Retinal pigment epithelial cell (primary cell): ENCODE data around the gene PLIN3.
"Not testable (repeated sequence)": the region's sequence is repeated elsewhere in the genome, so short reads cannot be mapped to it uniquely, and the experiment has no call there.

Source experiments
- DNase-seq: peaks from one replicate; pipeline ENCODE4 v3.0.0-alpha.2; 2010; ENCODE audit warnings: low read depth
- H3K4me3 ChIP-seq: 2 replicates; pipeline ENCODE4 v1.5.1; 2011; ENCODE audit warnings: mild to moderate bottlenecking, low read length, control low read depth, moderate library complexity
- CTCF ChIP-seq: conservative IDR thresholded peaks from 2 replicates; pipeline ENCODE4 v1.5.1; 2011; ENCODE audit warnings: low read depth, low read length, control low read depth, inconsistent platforms

PLIN3 gene

DNA sequence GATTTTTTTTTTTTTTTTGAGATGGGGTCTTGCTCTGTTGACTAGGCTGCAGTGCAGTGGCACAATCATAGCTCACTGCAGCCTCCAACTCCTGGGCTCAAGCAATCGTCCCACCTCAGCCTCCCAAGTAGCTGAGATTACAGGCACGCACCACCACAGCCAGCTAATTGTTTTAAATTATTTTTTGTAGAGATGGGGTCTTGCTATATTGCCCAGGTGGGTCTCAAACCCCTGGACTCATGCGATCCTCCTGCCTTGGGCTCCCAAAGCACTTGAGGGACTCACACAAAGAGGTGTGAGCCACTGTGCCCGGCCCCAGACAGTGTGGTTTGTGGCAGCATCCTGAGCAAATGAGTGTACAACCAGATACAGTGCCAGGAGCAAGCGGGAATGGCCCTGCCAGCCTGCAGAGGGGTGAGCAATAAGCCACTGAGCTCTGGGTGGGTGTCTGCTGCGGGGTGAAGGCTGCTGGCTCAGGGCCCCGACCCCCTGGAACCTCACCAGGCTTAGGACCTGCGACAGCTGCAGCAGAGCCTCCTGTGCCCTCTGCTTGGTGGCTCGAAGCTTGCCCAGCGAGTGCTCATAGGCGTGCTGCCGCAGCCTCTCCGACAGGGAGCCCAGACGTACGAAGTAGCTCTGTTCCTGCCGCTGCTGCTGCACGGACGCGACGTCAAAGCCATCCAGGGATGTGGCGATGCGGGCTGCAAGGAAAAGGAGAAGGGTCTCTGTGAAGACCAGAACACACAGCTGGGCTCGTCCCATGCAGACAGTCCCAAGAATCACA is 20.1 kb downstream of the PLIN3 start:
- TF ChIP-seq CTCF = no peak

GRCh38 chr19:4845975-4846374 is 21.5 kb downstream of the PLIN3 start:
- not testable (repeated sequence) for DNase-seq, H3K4me3 ChIP-seq

More for the DNA sequence above, 20.1 kb downstream of the PLIN3 start:
- H3K4me3 ChIP-seq = no peak overlapping the region
- DNase-seq = no peak

DNA sequence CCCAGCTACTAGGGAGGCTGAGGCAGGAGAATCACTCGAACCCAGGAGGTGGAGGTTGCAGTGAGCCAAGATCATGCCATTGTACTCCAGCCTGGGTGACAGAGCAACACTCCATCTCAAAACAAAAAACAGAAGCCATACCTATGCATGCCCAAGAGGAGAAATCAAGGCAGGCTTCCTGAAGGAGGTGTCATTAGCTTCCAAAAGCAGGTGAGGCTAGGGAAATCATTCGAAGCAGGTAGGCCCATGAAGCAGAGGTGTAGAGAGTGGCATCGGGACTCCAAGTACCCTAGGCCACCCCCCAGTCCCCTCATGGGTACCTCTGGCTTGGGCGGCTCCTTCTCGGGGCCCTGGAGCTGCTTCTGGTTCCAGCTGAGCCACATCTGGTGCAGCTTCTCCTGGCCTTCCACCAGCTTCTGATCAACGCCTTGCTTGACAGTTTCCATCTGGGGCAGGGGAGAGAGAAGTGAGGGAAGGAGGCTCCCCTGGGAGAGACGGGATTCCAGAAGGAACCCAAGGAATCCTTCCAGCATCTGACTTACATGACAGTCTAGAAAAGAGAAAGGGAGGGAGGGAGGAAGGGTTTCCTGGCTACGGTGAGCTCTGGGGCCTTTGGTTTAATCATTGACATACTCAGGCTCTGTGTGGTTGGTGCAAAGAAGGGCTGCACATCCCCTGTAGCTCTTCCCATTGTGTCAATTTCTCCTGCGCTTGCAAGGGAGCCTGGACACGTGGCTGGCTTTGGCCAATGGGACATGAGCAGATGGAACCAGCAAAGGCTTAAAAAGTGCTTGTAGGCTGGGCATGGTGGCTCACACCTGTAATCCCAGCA is 22.9 kb downstream of the PLIN3 start:
- DNase-seq = no peak
- H3K4me3 ChIP-seq = no peak overlapping the region
- no peak for TF ChIP-seq CTCF

DNA sequence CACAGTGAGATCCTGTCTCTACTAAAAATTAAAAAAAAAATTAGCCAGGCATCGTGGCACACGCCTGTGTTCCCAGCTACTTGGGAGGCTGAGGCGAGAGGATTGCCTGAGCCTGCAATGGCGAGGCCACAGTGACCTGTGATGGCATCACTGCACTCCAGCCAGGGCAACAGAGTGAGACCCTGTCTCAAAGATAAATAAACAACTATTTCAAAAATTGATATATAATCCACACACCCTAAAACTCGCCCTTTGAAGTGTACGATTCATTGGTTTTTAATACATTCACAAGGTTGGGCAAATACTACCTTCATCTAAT is 23.9 kb downstream of the PLIN3 start:
- TF ChIP-seq CTCF = no peak
- H3K4me3 ChIP-seq = no peak overlapping the region
- DNase-seq = no peak

GRCh38 chr19:4839192-4839591 is 28.3 kb downstream of the PLIN3 start:
- no peak overlapping the region for H3K4me3 ChIP-seq

GRCh38 chr19:4832776-4833175 is 34.7 kb downstream of the PLIN3 start:
- no peak overlapping the region for H3K4me3 ChIP-seq
- no peak for DNase-seq
- TF ChIP-seq CTCF = no peak

More at GRCh38 chr19:4839192-4839591, 28.3 kb downstream of the PLIN3 start:
- DNase-seq = no peak
- TF ChIP-seq CTCF = no peak

DNA sequence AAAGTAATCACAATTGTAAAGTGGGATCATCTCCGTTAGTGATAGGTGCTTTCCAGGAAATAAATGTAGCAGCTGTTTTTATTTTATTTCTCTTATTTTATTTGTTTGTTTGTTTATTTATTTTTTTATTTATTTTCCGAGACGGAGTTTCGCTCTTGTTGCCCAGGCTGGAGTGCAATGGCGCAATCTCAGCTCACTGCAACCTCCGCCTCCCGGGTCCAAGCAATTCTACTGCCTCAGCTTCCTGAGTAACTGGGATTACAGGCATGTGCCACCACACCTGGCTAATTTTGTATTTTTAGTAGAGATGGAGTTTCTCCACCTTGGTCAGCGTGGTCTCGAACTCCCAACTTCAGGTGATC is 35.5 kb downstream of the PLIN3 start:
- not testable (repeated sequence) for DNase-seq
- H3K4me3 ChIP-seq = peak overlapping the region; percentile 64
